IMR-90 (cell line): ENCODE measurements around the gene TM4SF5. TPM values are rescaled to one million over a fixed set of nuclear protein-coding genes. Genes with fewer than 3 reads are reported as not detected.

Experiments
- ATAC-seq: fragments of 200-7000 bp; cut with Tn5 transposase; 2 replicates; pipeline ENCODE4 v1.9.1; 2020; ENCODE audit warnings: low read depth, mild to moderate bottlenecking, moderate library complexity
- BruUV-seq: library from RNA; stranded (reverse); fragments of 400-500 nt; replicated peaks from 2 replicates; lab custom pipeline; 2021; lab: Mats Ljungman, UMichigan
- CTCF ChIA-PET: fragments of 300-600 bp; formaldehyde crosslinking; extraction: SDS; loops from one replicate; lab custom pipeline; 2021; ENCODE audit warnings: antibody characterized with exemption; lab: Yijun Ruan, JAX
- POLR2A ChIA-PET: fragments of 300-600 bp; sonication (Branson Sonifier 250); formaldehyde crosslinking; loops from one replicate; lab custom pipeline; 2022; ENCODE audit warnings: antibody characterized with exemption; ENCODE audit not compliant: unreplicated experiment; lab: Charles Lee
- DNase-seq: peaks from one replicate; pipeline ENCODE4 v3.0.0; 2013
- H2AFZ ChIP-seq: replicated peaks from 2 replicates; pipeline ENCODE3; 2013; ENCODE audit warnings: low read length, mild to moderate bottlenecking; ENCODE audit not compliant: poor library complexity
- H2AK5ac ChIP-seq: 2 replicates; pipeline ENCODE4 v1.6.1; 2013; ENCODE audit warnings: low read depth, low read length, inconsistent platforms
- H2AK9ac ChIP-seq: replicated peaks from 2 replicates; pipeline ENCODE3; 2013; ENCODE audit warnings: mild to moderate bottlenecking, low read depth, low read length, moderate library complexity; ENCODE audit not compliant: poor library complexity
- H2BK120ac ChIP-seq: 2 replicates; pipeline ENCODE4 v1.6.1; 2013; ENCODE audit warnings: low read depth, low read length, inconsistent platforms
- H2BK15ac ChIP-seq: 3 replicates; pipeline ENCODE4 v1.6.1; 2013; ENCODE audit warnings: low read depth, low read length, inconsistent platforms
- H2BK20ac ChIP-seq: 2 replicates; pipeline ENCODE4 v1.6.1; 2013; ENCODE audit warnings: low read depth, mild to moderate bottlenecking, inconsistent platforms, low read length, moderate library complexity
- H2BK5ac ChIP-seq: 2 replicates; pipeline ENCODE4 v1.6.1; 2013; ENCODE audit warnings: mild to moderate bottlenecking, low read depth, low read length, inconsistent platforms; ENCODE audit not compliant: poor library complexity, severe bottlenecking
- H3K14ac ChIP-seq: replicated peaks from 2 replicates; pipeline ENCODE4 v1.6.1; 2013; ENCODE audit warnings: low read depth, low read length, inconsistent platforms
- H3K18ac ChIP-seq: 2 replicates; pipeline ENCODE4 v1.6.1; 2013; ENCODE audit warnings: low read depth, low read length, control low read depth
- H3K23ac ChIP-seq: 2 replicates; pipeline ENCODE4 v1.6.1; 2013; ENCODE audit warnings: low read depth, low read length, inconsistent platforms
- H3K27ac ChIP-seq: 2 replicates; pipeline ENCODE4 v1.5.1; 2013; ENCODE audit warnings: mild to moderate bottlenecking, control low read depth, low read length; ENCODE audit not compliant: insufficient read depth
- H3K27me3 ChIP-seq: 2 replicates; pipeline ENCODE4 v1.6.1; 2013; ENCODE audit warnings: low read length; ENCODE audit not compliant: control insufficient read depth, insufficient read depth
- H3K36me3 ChIP-seq: 2 replicates; pipeline ENCODE4 v1.6.1; 2013; ENCODE audit warnings: low read length, mixed read lengths; ENCODE audit not compliant: control insufficient read depth, insufficient read depth
- H3K4ac ChIP-seq: 2 replicates; pipeline ENCODE4 v1.6.1; 2013; ENCODE audit warnings: low read depth, low read length, inconsistent platforms
- H3K4me1 ChIP-seq: 2 replicates; pipeline ENCODE4 v1.6.1; 2013; ENCODE audit warnings: low read length, mixed read lengths; ENCODE audit not compliant: control insufficient read depth, insufficient read depth
- H3K4me2 ChIP-seq: 2 replicates; pipeline ENCODE4 v1.6.1; 2013; ENCODE audit warnings: low read depth, mild to moderate bottlenecking, control low read depth, low read length, moderate library complexity
- H3K4me3 ChIP-seq: 2 replicates; pipeline ENCODE4 v1.5.1; 2013; ENCODE audit warnings: low read depth, mild to moderate bottlenecking, control low read depth, low read length, moderate library complexity; ENCODE audit not compliant: insufficient read depth
- H3K56ac ChIP-seq: 2 replicates; pipeline ENCODE4 v1.6.1; 2013; ENCODE audit warnings: low read length, inconsistent platforms; ENCODE audit not compliant: insufficient read depth; ENCODE audit errors: extremely low read depth
- H3K79me1 ChIP-seq, 2 experiments: 2 replicates each; pipeline ENCODE4 v1.6.1; 2013; ENCODE audit warnings: low read length in 2 of 2, inconsistent platforms in 1 of 2, low read depth in 1 of 2
- H3K9ac ChIP-seq: 2 replicates; pipeline ENCODE4 v1.6.1; 2013; ENCODE audit warnings: low read depth, low read length, control low read depth
- H3K9me1 ChIP-seq: 2 replicates; pipeline ENCODE4 v1.6.1; 2013; ENCODE audit warnings: low read length, inconsistent platforms; ENCODE audit not compliant: insufficient read depth
- H3K9me3 ChIP-seq: 2 replicates; pipeline ENCODE4 v1.6.1; 2013; ENCODE audit warnings: low read length; ENCODE audit not compliant: control insufficient read depth, insufficient read depth
- H4K20me1 ChIP-seq: 2 replicates; pipeline ENCODE4 v1.6.1; 2013; ENCODE audit warnings: low read length, inconsistent platforms; ENCODE audit not compliant: insufficient read depth
- H4K5ac ChIP-seq: 2 replicates; pipeline ENCODE4 v1.6.1; 2013; ENCODE audit warnings: mild to moderate bottlenecking, low read depth, low read length, control low read depth
- H4K8ac ChIP-seq, 2 experiments: 2 replicates each; pipeline ENCODE4 v1.6.1; 2013; ENCODE audit warnings: low read depth in 2 of 2, low read length in 2 of 2, control low read depth in 1 of 2, inconsistent platforms in 1 of 2
- H4K91ac ChIP-seq: 2 replicates; pipeline ENCODE4 v1.6.1; 2013; ENCODE audit warnings: low read depth, low read length, inconsistent platforms; ENCODE audit not compliant: insufficient read depth
- CEBPB ChIP-seq: IDR thresholded peaks from 2 replicates; pipeline ENCODE4 v1.6.1; 2012; ENCODE audit warnings: low read depth, low read length, improper control_type of control experiment
- CTCF ChIP-seq: conservative IDR thresholded peaks from 2 replicates; pipeline ENCODE4 v1.5.1; 2012; ENCODE audit warnings: mild to moderate bottlenecking, low read depth, low read length, improper control_type of control experiment
- ELK1 ChIP-seq: fragments of 150-350 bp; IDR thresholded peaks from 2 replicates; pipeline ENCODE4 v1.6.1; 2016; ENCODE audit warnings: low read depth, mild to moderate bottlenecking, low read length, moderate library complexity, borderline replicate concordance
- FOS ChIP-seq: fragments of 150-350 bp; IDR thresholded peaks from 2 replicates; pipeline ENCODE4 v1.6.1; 2016; ENCODE audit warnings: low read depth, low read length
- MXI1 ChIP-seq: IDR thresholded peaks from 2 replicates; pipeline ENCODE4 v1.6.1; 2012; ENCODE audit warnings: low read depth, mild to moderate bottlenecking, low read length, moderate library complexity, borderline replicate concordance
- NFE2L2 ChIP-seq: fragments of 150-350 bp; IDR thresholded peaks from 2 replicates; pipeline ENCODE4 v1.6.1; 2016; ENCODE audit warnings: low read depth, mild to moderate bottlenecking, low read length
- POLR2A ChIP-seq: IDR thresholded peaks from 2 replicates; pipeline ENCODE4 v1.6.1; 2012; ENCODE audit warnings: mild to moderate bottlenecking, low read depth, low read length
- RAD21 ChIP-seq: IDR thresholded peaks from 2 replicates; pipeline ENCODE4 v1.6.1; 2012; ENCODE audit warnings: low read length, improper control_type of control experiment
- RCOR1 ChIP-seq: IDR thresholded peaks from 2 replicates; pipeline ENCODE4 v1.6.1; 2012; ENCODE audit warnings: mild to moderate bottlenecking, low read length, improper control_type of control experiment; ENCODE audit not compliant: insufficient replicate concordance
- RFX5 ChIP-seq: IDR thresholded peaks from 2 replicates; pipeline ENCODE4 v1.8.0; 2012; ENCODE audit warnings: low read depth, mild to moderate bottlenecking, low read length, moderate library complexity
- USF2 ChIP-seq: fragments of 150-350 bp; IDR thresholded peaks from 2 replicates; pipeline ENCODE4 v1.6.1; 2017; ENCODE audit warnings: mild to moderate bottlenecking, antibody characterized with exemption, low read length, low read depth
- WGBS, 2 experiments: methylation state at CpG; one replicate each; pipeline versions ENCODE4 v1.1.5 to v1.1.7; 2013; ENCODE audit warnings: missing lambda C conversion rate in 2 of 2; ENCODE audit not compliant: insufficient read length in 1 of 2; ENCODE audit errors: extremely low coverage in 2 of 2; 5-methylcytosine and 5-hydroxymethylcytosine counted together
- dilution Hi-C: fragments of 300-500 bp; cut with HindIII; formaldehyde crosslinking; loops from one replicate; pipeline ENCODE4 v1.14.3; 2018; ENCODE audit warnings: low sequenced_read_pairs; ENCODE audit not compliant: unreplicated experiment
- in situ Hi-C: fragments of 300-500 bp; cut with MboI; formaldehyde crosslinking; loops from 3 replicates; pipeline ENCODE4 v1.14.3; 2019; ENCODE audit warnings: low sequenced_read_pairs, inconsistent platforms, mixed read lengths
- intact Hi-C: fragments of 100-400 bp; cut with micrococcal nuclease; formaldehyde crosslinking; loops from 2 replicates; pipeline ENCODE4 v1.10.0; 2022
- polyA plus RNA-seq, 3 experiments: library from polyadenylated mRNA; depleted of rRNA; stranded (reverse); fragments of >200 nt; gene quantifications; 2 replicates each; pipeline ENCODE4 v1.2.3, GENCODE V29; 2012; ENCODE audit warnings: low replicate concordance in 1 of 3
- total RNA-seq: library from RNA; depleted of rRNA; stranded (reverse); fragments of >200 nt; gene quantifications from 2 replicates; pipeline ENCODE4 v1.2.3, GENCODE V29; 2012

Gene TM4SF5
- total and polyA plus RNA-seq, 2 of the 4 experiments (the other 2 are of a cell fraction): not detected

- no peak for TF ChIP-seq CEBPB
Measured at GRCh38 chr17:4785311-4786105, 13.8 kb downstream of the TM4SF5 start (continued).

- H3K9me3 ChIP-seq: no peaks in the 10 kb centered on the region
- in situ Hi-C loops (loop anchor here (5.0 kb wide), 1 partner anchor 96 kb away; no protein-coding TSS in a partner anchor), intact Hi-C loops (no loop called here), dilution Hi-C loops (no loop called here)
- H3K4me3 ChIP-seq: no peak within 1 kb of the TSS
- no peak within 1 kb of the TSS for H2BK5ac ChIP-seq
- H2AK5ac ChIP-seq: no peak within 1 kb of the TSS
- WGBS, 2 experiments: 20% methylated on average over 9 of the region's 24 CpGs; no CpG with 5 or more reads in 1 of the 2 experiments
- H3K36me3 ChIP-seq: no peaks in the 10 kb centered on the region
- ChIA-PET POLR2A (no interaction called here), CTCF (no interaction called here)
- H2AK9ac ChIP-seq: peak within 1 kb of the TSS; percentile 70
- peaks cover 40% of the 10 kb centered on the region for H3K27me3 ChIP-seq
- no peak within 1 kb of the TSS for H3K4ac ChIP-seq
- no peak for ATAC-seq
- peak within 1 kb of the TSS; percentile 61 for H3K4me2 ChIP-seq
- H3K14ac ChIP-seq: no peak within 1 kb of the TSS
- no peak for TF ChIP-seq RFX5
- no peak for TF ChIP-seq USF2
- TF ChIP-seq POLR2A: no peak
- TF ChIP-seq ELK1: no peak
- no peak for TF ChIP-seq MXI1
- TF ChIP-seq NFE2L2: no peak
- TF ChIP-seq RCOR1: no peak
- no peak for TF ChIP-seq FOS
- no peak for TF ChIP-seq RAD21
- no peak for TF ChIP-seq CTCF
- H2BK15ac ChIP-seq: no peak within 1 kb of the TSS
- H3K9me1 ChIP-seq: peaks cover 4% of the 10 kb centered on the region
- DNase-seq: no peak
- H3K79me1 ChIP-seq: peaks cover 0 to 5% of the 10 kb centered on the region in 2 experiments; a peak in 2 of 4 replicates
- peak within 1 kb of the TSS; percentile 64 for H2AFZ ChIP-seq
- H4K20me1 ChIP-seq: no peaks in the 10 kb centered on the region
- H3K56ac ChIP-seq: no peak within 1 kb of the TSS
- H3K23ac ChIP-seq: peak within 1 kb of the TSS; percentile 65
- no TSS peak for BruUV-seq
- no peak within 1 kb of the TSS for H2BK120ac ChIP-seq
- H3K4me1 ChIP-seq: peaks cover 5% of the 10 kb centered on the region; the same call in 1 of the 2 replicates
- no peak within 1 kb of the TSS for H4K8ac ChIP-seq
- H4K5ac ChIP-seq: no peak within 1 kb of the TSS
- no peak within 1 kb of the TSS; the same call in 1 of the 2 replicates for H3K9ac ChIP-seq
- no peak within 1 kb of the TSS for H4K91ac ChIP-seq
- H3K27ac ChIP-seq: no peak within 1 kb of the TSS
- H2BK20ac ChIP-seq: no peak within 1 kb of the TSS
- H3K18ac ChIP-seq: no peak within 1 kb of the TSS
Measured at GRCh38 chr17:4786106-4786511, 14.4 kb downstream of the TM4SF5 start, which contains the start of gene VMO1. VMO1 (minus strand) TSS chr17:4786364; CDS start chr17:4786352, 12 bp downstream.
